Islet precursor cell (in vitro differentiated cells): ENCODE results near the gene NPY.

Experiments
- DNase-seq: peaks from one replicate; pipeline ENCODE4 v3.0.0-alpha.2; 2018

NPY gene

DNA sequence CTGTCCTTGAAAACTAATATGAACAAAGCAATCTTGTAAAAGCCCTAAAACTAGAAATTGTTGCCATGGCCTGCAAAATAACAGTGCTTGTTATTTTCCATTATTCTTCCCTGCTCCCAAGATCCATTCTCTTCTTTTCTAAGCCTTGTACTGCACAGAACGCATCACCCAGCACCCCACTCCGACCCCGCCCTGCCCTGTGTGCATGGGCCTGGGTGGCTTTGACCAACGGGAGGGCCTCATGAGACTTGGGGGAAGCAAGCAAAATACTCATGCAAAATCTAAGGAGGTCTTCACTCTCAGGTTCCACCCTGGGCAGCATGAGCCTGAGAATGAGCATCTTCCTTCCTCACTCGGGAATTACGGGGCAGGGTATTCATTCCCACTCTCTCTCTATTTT, 32.4 kb downstream of the NPY start:
- no peak for DNase-seq

DNA sequence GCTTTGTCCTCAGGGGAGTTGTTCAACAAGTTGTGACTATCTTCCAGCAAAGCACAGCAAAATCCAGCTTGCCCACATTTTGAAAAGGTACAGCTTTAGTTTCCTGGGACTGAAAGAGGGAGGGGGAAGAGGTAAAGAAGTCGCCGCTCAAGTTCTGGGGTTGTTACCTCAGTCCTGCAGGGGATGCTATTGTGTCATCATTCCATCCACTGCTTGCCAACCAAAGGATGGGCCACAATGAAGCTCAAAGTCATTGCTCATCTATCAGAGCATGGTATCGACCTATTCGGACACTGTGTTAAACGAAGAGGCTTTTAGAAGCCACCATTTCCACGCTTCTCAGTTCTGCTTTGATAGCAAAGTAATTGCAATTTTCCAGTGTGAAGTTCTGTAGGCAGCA, 34.3 kb downstream of the NPY start:
- DNase-seq, result peak; percentile 65

DNA sequence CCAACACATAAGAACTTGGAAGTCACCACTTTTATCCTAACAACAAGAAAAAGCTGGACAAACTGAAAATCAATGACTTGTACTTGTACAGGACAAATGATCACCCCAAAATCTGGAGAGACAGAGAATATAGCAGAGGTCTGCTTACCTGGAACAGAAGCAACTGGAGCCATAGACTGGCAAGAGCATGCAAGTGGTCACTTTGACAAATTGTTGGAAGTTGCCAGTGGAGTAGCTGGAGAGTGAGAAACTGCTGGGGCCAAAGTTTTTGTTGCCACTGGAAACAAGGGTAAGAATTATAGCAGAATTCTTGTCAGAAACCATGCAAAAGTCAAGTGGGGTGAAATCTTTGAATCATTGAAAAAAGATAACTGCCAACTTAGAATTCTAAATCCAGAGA, 35.2 kb downstream of the NPY start:
- DNase-seq, result no peak

DNA sequence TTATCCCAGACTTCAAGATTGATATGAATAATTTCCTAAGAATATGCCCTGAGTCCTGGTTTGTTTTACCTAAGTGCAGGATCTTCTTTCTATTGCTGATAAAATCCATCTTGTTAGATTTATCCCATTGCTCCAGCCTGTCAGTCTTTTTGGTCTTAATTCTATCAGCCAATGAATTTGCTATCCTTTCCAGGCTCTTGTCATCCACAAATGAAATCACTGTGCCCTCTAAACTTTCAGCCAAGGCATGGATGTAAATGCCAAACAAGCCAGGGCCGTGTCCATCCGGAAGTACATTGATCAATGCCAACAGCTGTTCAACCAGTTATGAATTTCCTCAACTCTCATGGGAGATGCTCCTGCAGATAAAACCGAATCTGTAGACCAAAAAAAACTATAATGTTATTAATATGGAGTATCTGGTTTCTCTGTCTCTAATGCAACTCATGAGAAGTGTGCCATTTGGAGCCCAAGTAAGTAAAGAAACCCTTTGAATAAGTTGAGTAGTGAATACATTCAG, 40.0 kb downstream of the NPY start:
- DNase-seq, result no peak

DNA sequence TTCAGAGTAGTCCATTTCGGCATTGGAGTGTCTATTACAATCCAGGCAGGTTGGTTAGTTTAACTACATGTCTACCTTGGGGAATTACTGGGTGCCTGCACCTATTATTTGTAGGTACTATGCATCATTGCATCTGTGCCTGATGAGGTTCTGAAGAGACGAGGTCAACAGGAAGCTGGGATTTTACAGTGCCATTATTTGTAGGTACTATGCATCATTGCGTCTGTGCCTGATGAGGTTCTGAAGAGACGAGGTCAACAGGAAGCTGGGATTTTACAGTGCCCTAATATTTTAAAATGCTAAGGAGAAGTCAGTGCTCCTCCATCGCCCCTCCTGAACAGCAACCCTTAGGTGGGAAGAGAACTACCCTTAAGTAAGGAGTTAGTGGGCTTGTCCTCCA, 41.7 kb downstream of the NPY start:
- no peak for DNase-seq

DNA sequence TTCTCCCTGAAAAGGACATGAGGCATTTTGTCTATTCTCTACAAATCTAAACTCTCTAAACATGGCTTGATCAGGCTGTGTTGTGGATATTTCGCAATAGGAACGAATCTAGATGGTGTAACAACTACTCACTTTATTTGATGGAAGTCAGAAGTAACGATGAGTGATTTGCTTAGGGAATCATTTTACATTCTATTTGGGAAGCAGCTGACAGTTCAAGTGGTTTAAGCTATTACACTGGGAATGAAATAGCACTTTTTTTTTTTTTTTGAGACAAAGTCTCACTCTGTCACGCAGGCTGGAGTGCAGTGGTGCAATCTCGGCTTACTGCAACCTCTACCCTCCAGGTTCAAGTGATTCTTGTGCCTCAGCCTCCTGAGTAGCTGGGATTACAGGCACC, 44.1 kb downstream of the NPY start:
- no peak for DNase-seq

DNA sequence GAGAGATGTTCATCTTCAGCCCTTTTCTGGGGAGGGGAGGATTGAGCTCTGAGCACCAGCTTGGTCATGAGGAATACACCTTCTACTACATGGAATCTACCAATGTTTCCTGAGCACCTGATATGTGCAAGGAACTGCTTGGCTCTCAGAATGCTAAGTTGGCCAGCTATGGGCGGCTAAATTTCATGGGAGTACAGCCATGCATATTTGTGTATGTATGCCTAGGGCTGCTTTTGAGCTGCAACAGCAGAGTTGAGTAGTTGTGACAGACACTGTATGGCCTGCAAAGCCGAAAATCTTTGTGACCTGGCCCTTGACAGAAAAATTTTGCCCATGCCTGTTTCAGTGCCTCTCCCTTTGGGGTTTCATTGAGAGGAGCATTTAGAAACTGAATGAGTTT, 44.9 kb downstream of the NPY start:
- no peak for DNase-seq

DNA sequence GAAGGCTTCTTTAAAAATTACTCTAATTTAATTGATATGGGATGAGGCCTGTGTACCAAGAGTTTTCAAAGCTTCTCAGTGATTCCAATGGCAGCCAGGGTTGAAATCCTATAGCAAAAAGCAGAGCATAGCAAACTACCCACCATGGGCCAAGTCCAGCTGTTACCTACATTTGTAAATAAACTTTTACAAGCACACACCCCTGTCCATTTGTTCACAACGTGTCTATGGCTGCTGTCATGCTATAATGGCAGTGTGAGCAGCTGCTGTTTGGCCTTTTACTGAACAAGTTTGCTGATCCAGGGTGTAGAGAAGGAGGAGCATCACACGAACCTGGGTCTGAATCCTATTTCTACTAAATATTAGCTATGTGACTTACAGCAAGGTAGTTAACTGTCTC, 50.0 kb downstream of the NPY start:
- no peak for DNase-seq

DNA sequence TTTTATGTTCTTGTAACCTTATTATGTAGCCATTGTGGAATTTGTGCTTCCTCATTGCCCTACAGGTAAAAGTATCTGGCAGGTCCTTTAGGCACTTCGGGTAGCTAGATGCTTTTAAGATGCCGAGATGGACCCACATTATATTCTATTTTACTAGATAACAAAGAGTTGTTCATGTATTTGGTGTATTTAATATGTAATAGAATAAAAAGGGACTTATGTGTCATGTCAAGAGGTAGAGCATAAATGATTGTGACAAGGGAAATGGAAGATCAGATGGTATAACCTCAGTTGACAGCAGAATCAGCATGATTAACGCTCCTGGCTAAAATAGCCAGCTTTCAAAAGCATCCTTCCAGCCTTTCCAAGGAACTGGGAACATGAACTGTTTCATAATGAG, 50.6 kb downstream of the NPY start:
- DNase-seq, result no peak

DNA sequence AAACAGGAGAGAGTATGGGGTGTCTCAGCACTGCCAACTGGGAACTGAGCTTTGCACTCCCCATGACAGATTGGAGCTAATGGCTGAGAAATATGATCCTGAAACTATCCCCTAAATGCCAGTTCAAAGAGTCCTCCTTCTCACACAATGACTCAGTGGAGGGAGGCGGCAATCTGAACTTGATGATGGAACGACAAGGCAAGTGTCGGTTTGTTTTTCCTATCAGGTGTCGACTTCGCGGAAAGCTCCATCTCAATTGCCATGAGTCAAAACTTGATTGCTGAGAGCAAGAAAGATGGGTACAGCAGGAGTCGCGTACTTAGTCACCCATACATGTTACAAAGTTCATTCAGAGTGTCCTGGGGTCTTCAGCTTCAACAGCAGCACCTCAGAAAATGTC, 52.5 kb downstream of the NPY start:
- DNase-seq, result no peak

DNA sequence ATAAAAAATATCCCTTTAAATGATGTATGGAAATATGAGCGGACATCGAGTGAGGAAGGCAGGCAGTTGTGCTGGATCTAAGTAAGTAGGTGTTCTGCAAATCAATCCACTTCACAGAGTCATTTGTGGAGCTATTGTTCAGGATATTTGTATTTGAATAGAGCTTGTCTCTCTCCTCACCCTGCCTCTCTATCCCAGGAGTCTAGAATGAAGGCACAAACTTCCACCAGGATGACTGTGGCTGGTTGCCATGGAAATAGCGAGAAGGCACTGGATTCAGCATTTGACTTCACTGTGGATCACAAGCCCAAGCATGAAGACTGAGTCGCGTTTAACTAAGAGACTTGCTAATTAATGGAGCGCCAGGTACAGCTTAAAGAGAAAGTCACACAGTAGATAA, 53.2 kb downstream of the NPY start:
- no peak for DNase-seq

DNA sequence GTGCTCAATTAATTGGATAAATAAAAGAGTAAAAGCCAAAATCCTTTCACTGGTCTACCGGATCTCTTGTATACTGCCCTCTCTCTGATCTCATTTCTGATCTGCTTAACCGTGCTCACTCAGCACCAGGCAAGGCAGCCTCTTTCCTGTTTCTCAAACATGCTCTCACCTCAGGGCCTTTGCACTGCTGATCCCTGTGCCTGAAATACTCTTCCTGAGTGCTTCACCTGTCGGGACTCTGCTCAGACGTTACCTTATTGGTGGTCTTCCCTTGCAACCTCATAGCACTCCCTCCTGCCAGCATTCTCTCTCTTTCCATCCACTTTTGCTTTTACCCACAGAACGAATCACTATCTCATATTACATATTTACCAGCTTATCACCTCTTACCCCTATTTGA, 55.6 kb downstream of the NPY start:
- no peak for DNase-seq

DNA sequence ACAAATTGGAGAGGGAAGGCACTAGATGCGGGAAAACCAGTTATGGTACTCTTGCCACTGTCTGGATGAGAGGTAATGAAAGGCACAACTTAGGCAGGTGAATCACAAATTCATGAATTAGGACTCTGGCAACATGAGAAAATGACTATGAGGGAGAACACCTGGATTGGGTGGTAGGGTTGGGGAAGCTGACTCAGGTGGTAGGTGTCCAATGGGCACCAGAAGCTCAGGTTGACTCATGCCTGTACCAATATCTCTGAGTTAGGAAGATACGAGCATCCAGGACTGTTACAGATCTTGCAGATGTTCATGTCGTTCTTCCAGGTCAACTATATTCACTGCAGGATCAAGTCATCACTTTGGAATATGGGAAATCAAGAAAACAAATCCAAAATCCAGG, 56.7 kb downstream of the NPY start:
- DNase-seq, result no peak
